Smooth muscle cell (in vitro differentiated cells): ENCODE results near the gene REC114. TPM values are rescaled to one million over a fixed set of nuclear protein-coding genes. Genes with fewer than 3 reads are reported as not detected.

Experiments
- DNase-seq: peaks from one replicate; lab custom pipeline; 2025; ENCODE audit not compliant: unreplicated experiment; lab: John Stamatoyannopoulos, UW
- H2AFZ ChIP-seq: fragments of 200-600 bp; sonication (generic); 2 replicates; pipeline ENCODE4 v1.6.0; 2016; ENCODE audit warnings: antibody characterized with exemption, low read depth, mild to moderate bottlenecking
- H3F3A ChIP-seq: fragments of 200-600 bp; sonication (generic); 2 replicates; pipeline ENCODE4 v1.6.0; 2017; ENCODE audit warnings: antibody characterized with exemption, low read depth
- H3K27ac ChIP-seq: fragments of 200-600 bp; sonication (generic); 2 replicates; pipeline ENCODE4 v1.5.1; 2016; ENCODE audit warnings: low read depth, mild to moderate bottlenecking
- H3K27me3 ChIP-seq: fragments of 200-600 bp; sonication (generic); 2 replicates; pipeline ENCODE4 v1.6.1; 2016; ENCODE audit warnings: low read depth, mild to moderate bottlenecking
- H3K36me3 ChIP-seq: fragments of 200-600 bp; sonication (generic); 2 replicates; pipeline ENCODE4 v1.5.1; 2016; ENCODE audit warnings: low read depth
- H3K4me1 ChIP-seq: fragments of 200-600 bp; sonication (generic); 2 replicates; pipeline ENCODE4 v1.5.1; 2016; ENCODE audit warnings: low read depth
- H3K4me2 ChIP-seq: fragments of 200-600 bp; sonication (generic); 2 replicates; pipeline ENCODE4 v1.6.0; 2016; ENCODE audit warnings: mild to moderate bottlenecking
- H3K4me3 ChIP-seq: fragments of 200-600 bp; sonication (generic); 2 replicates; pipeline ENCODE4 v1.5.1; 2016; ENCODE audit warnings: mild to moderate bottlenecking
- H3K79me2 ChIP-seq: fragments of 200-600 bp; sonication (generic); 2 replicates; pipeline ENCODE4 v1.6.0; 2016; ENCODE audit warnings: low read depth, mild to moderate bottlenecking
- H3K9ac ChIP-seq: fragments of 200-600 bp; sonication (generic); 2 replicates; pipeline ENCODE4 v1.6.0; 2016; ENCODE audit warnings: low read depth
- H3K9me3 ChIP-seq: fragments of 200-600 bp; sonication (generic); replicated peaks from 2 replicates; pipeline ENCODE4 v1.5.1; 2016; ENCODE audit warnings: low read depth
- H4K20me1 ChIP-seq: fragments of 200-600 bp; sonication (generic); 2 replicates; pipeline ENCODE4 v1.6.0; 2016; ENCODE audit warnings: low read depth
- CTCF ChIP-seq: fragments of 200-600 bp; sonication (generic); IDR thresholded peaks from 2 replicates; pipeline ENCODE4 v1.5.1; 2017; ENCODE audit warnings: borderline replicate concordance, mild to moderate bottlenecking, antibody characterized with exemption; ENCODE audit not compliant: insufficient read depth, poor library complexity, severe bottlenecking
- WGBS: methylation state at CpG from one replicate; pipeline ENCODE4 v1.1.7; 2016; ENCODE audit warnings: low lambda C conversion rate; 5-methylcytosine and 5-hydroxymethylcytosine counted together
- polyA plus RNA-seq: library from polyadenylated mRNA; unstranded; fragments of >200 nt; fragmentation: Nextera tagmentation; extraction: Ambion mirVana; gene quantifications from 2 replicates; pipeline ENCODE4 v1.2.1, GENCODE V29; 2016
- total RNA-seq: library from RNA; depleted of rRNA; stranded (reverse); fragments of >200 nt; gene quantifications from 2 replicates; pipeline ENCODE4 v1.2.3, GENCODE V29; 2014

REC114 gene, protein sequence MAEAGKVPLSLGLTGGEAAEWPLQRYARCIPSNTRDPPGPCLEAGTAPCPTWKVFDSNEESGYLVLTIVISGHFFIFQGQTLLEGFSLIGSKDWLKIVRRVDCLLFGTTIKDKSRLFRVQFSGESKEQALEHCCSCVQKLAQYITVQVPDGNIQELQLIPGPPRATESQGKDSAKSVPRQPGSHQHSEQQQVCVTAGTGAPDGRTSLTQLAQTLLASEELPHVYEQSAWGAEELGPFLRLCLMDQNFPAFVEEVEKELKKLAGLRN
- total RNA-seq (not detected in 2 replicates), polyA plus RNA-seq (0.22 TPM in 1 of 2 replicates, not detected in the other)

GRCh38 chr15:73442968-73443367 is at the start of gene REC114:
Gene REC114, plus strand, starts transcription at chr15:73443164. Its CDS starts 22 bp downstream, at chr15:73443186.
- Histone ChIP-seq H3K9me3 (no peaks in the 10 kb centered on the region), H3F3A (no peaks in the 10 kb centered on the region), H3K9ac (no peak within 1 kb of the TSS), H3K4me3 (no peak within 1 kb of the TSS), H3K27ac (no peak within 1 kb of the TSS), H2AFZ (no peak within 1 kb of the TSS), H3K36me3 (no peaks in the 10 kb centered on the region), H3K27me3 (peaks cover 7% of the 10 kb centered on the region), H3K4me1 (no peaks in the 10 kb centered on the region), H3K4me2 (no peak within 1 kb of the TSS), H4K20me1 (no peaks in the 10 kb centered on the region), H3K79me2 (no peaks in the 10 kb centered on the region)
- no peak for TF ChIP-seq CTCF
- DNase-seq = no peak
- WGBS = 95% methylated on average over 22 of the region's 22 CpGs

DNA sequence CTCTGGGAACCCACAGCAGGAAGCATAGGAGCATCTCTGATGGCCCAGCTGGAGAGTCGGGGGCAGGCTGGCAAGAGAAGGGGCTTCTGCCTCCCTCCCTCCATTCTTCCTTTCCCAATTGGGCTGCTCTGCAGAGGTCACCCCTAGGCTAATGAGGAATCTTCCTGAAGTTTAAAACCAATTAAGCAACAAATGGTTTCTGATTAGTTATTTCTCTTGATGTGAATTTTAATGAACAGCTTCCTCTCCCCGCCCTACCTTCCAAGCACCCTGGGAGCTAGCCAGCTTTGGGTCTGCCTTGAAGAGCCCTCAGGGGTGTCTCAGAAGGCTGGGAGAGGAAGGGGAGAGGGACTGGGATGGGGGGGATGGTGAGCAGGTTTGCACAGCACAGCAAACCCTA is 49.6 kb upstream of the REC114 start:
- TF ChIP-seq CTCF = no peak
- H3K27ac ChIP-seq = no peak overlapping the region
- peaks cover 7% of the 10 kb centered on the region for H3K27me3 ChIP-seq
- H3K4me3 ChIP-seq = no peak overlapping the region
- no peak overlapping the region for H3K4me2 ChIP-seq
- no peaks in the 10 kb centered on the region for H3K36me3 ChIP-seq
- no peak for DNase-seq
- H3K4me1 ChIP-seq = peaks cover 2% of the 10 kb centered on the region
- H3K9me3 ChIP-seq = no peaks in the 10 kb centered on the region
- 82% methylated on average over 2 of the region's 2 CpGs for WGBS
- H2AFZ ChIP-seq = no peak overlapping the region
- H3K9ac ChIP-seq = no peak overlapping the region
- H3K79me2 ChIP-seq = no peaks in the 10 kb centered on the region
- peaks cover 5% of the 10 kb centered on the region for H3F3A ChIP-seq
- H4K20me1 ChIP-seq = no peaks in the 10 kb centered on the region

GRCh38 chr15:73394782-73395181 is 48.2 kb upstream of the REC114 start:
- no peaks in the 10 kb centered on the region for H3K4me1 ChIP-seq
- no peak for TF ChIP-seq CTCF
- H2AFZ ChIP-seq = no peak overlapping the region
- H4K20me1 ChIP-seq = no peaks in the 10 kb centered on the region
- no peak overlapping the region for H3K4me3 ChIP-seq
- no peaks in the 10 kb centered on the region for H3K36me3 ChIP-seq
- H3K9me3 ChIP-seq = no peaks in the 10 kb centered on the region
- DNase-seq = no peak
- no peaks in the 10 kb centered on the region for H3K79me2 ChIP-seq
- H3F3A ChIP-seq = no peaks in the 10 kb centered on the region
- peaks cover 7% of the 10 kb centered on the region for H3K27me3 ChIP-seq
- H3K4me2 ChIP-seq = no peak overlapping the region
- H3K27ac ChIP-seq = no peak overlapping the region
- no peak overlapping the region for H3K9ac ChIP-seq

GRCh38 chr15:73395671-73396070 is 47.3 kb upstream of the REC114 start:
- Histone ChIP-seq H3K4me1 (no peaks in the 10 kb centered on the region), H3K27ac (no peak overlapping the region), H3K36me3 (no peaks in the 10 kb centered on the region), H3K4me2 (no peak overlapping the region), H3K27me3 (peaks cover 7% of the 10 kb centered on the region), H4K20me1 (no peaks in the 10 kb centered on the region), H2AFZ (no peak overlapping the region), H3K9ac (no peak overlapping the region), H3F3A (no peaks in the 10 kb centered on the region), H3K4me3 (no peak overlapping the region), H3K79me2 (no peaks in the 10 kb centered on the region), H3K9me3 (no peaks in the 10 kb centered on the region)
- DNase-seq = no peak
- 96% methylated on average over 2 of the region's 2 CpGs for WGBS
- no peak for TF ChIP-seq CTCF
